Measurements from ENCODE around the gene DSCAM. TPM values are rescaled to one million over a fixed set of nuclear protein-coding genes. Genes with fewer than 3 reads are reported as not detected.

Gene DSCAM, protein sequence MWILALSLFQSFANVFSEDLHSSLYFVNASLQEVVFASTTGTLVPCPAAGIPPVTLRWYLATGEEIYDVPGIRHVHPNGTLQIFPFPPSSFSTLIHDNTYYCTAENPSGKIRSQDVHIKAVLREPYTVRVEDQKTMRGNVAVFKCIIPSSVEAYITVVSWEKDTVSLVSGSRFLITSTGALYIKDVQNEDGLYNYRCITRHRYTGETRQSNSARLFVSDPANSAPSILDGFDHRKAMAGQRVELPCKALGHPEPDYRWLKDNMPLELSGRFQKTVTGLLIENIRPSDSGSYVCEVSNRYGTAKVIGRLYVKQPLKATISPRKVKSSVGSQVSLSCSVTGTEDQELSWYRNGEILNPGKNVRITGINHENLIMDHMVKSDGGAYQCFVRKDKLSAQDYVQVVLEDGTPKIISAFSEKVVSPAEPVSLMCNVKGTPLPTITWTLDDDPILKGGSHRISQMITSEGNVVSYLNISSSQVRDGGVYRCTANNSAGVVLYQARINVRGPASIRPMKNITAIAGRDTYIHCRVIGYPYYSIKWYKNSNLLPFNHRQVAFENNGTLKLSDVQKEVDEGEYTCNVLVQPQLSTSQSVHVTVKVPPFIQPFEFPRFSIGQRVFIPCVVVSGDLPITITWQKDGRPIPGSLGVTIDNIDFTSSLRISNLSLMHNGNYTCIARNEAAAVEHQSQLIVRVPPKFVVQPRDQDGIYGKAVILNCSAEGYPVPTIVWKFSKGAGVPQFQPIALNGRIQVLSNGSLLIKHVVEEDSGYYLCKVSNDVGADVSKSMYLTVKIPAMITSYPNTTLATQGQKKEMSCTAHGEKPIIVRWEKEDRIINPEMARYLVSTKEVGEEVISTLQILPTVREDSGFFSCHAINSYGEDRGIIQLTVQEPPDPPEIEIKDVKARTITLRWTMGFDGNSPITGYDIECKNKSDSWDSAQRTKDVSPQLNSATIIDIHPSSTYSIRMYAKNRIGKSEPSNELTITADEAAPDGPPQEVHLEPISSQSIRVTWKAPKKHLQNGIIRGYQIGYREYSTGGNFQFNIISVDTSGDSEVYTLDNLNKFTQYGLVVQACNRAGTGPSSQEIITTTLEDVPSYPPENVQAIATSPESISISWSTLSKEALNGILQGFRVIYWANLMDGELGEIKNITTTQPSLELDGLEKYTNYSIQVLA (N-terminal part only)
- not detected in 2 replicates for total RNA-seq

DNA sequence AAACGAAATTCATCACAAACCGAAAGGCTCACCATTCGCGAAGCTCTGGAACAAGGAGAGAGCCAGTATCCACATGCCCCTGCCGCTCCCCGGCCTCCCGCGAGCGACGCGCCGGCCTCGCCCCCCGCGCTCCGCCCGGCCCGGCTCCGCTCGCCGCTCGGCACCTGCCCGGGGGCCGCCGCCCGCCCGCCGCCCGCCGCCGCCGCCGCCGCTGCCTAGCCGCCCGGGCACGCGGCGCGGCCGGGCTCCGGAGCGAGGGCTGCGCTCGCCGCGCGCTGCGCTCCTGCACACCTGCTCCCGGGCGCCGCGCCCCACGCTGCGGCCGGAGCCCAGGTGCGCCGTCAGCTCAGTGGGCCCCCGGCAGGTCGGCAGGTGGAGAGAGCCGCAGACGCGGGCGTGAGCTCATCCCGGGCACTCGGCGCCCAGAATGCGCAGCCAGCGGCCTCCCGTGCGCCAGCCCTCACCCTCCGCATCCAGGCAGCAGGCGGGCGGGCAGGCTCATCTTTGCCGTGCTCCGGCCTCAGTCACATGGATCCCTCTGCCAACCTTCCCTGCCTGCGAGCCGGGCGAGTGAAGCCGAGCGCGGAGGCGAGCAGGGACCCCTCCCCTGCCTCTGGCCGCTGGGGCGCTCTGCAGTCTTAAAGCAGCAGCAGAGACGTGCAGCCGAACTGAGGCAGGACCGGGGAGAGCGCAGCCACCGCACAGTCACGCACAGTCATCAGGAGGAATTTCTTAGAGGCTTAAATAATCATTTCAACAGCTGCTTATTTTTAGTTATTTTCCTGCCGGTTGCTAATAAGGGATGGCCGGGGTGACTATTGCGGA lies at the start of gene DSCAM:
Gene DSCAM, minus strand, starts transcription at position 572 of the 825 bp plus-strand sequence. Its CDS starts 497 bp downstream, at position 75.

